Hepatocyte (in vitro differentiated cells): ENCODE results near the gene SNCAIP. TPM values are rescaled to one million over a fixed set of nuclear protein-coding genes. Genes with fewer than 3 reads are reported as not detected.
A peak's percentile ranks its signal among the peaks of the same experiment; 100 is the strongest.

Experiments used
- DNase-seq: peaks from one replicate; pipeline ENCODE4 v3.0.0-alpha.2; 2016; ENCODE audit warnings: low spot score
- H2AFZ ChIP-seq: fragments of 200-600 bp; sonication (generic); 2 replicates; pipeline ENCODE4 v1.6.0; 2016; ENCODE audit warnings: antibody characterized with exemption, mild to moderate bottlenecking
- H3K27ac ChIP-seq: fragments of 200-600 bp; sonication (generic); 2 replicates; pipeline ENCODE4 v1.5.1; 2016; ENCODE audit warnings: mild to moderate bottlenecking
- H3K27me3 ChIP-seq: fragments of 200-600 bp; sonication (generic); 2 replicates; pipeline ENCODE4 v1.6.1; 2016
- H3K36me3 ChIP-seq: fragments of 200-600 bp; sonication (generic); replicated peaks from 2 replicates; pipeline ENCODE4 v1.5.1; 2016; ENCODE audit warnings: low read depth; ENCODE audit not compliant: insufficient read depth
- H3K4me1 ChIP-seq: fragments of 200-600 bp; sonication (generic); 2 replicates; pipeline ENCODE4 v1.5.1; 2016; ENCODE audit warnings: mild to moderate bottlenecking, moderate library complexity; ENCODE audit not compliant: insufficient read depth
- H3K4me2 ChIP-seq: fragments of 200-600 bp; sonication (generic); 2 replicates; pipeline ENCODE4 v1.6.0; 2016
- H3K4me3 ChIP-seq: fragments of 200-600 bp; sonication (generic); 2 replicates; pipeline ENCODE4 v1.5.1; 2016; ENCODE audit warnings: mild to moderate bottlenecking
- H3K79me2 ChIP-seq: fragments of 200-600 bp; sonication (generic); 2 replicates; pipeline ENCODE4 v1.6.0; 2017; ENCODE audit warnings: mild to moderate bottlenecking
- H3K9me2 ChIP-seq: fragments of 200-600 bp; sonication (generic); replicated peaks from 2 replicates; pipeline ENCODE4 v1.6.0; 2017; ENCODE audit warnings: mild to moderate bottlenecking; ENCODE audit not compliant: insufficient read depth
- H3K9me3 ChIP-seq: fragments of 200-600 bp; sonication (generic); 2 replicates; pipeline ENCODE4 v1.5.1; 2016; ENCODE audit warnings: low read depth, mild to moderate bottlenecking
- H4K20me1 ChIP-seq: fragments of 200-600 bp; sonication (generic); 2 replicates; pipeline ENCODE4 v1.6.0; 2016; ENCODE audit warnings: mild to moderate bottlenecking; ENCODE audit not compliant: insufficient read depth, poor library complexity, severe bottlenecking
- EZH2 ChIP-seq: fragments of 200-600 bp; sonication (generic); IDR thresholded peaks from 2 replicates; pipeline ENCODE4 v1.6.1; 2016; ENCODE audit warnings: antibody characterized with exemption, mild to moderate bottlenecking, borderline replicate concordance
- EZH2phosphoT487 ChIP-seq: fragments of 200-600 bp; sonication (generic); IDR thresholded peaks from one replicate; pipeline ENCODE4 v1.6.1; 2018; ENCODE audit warnings: antibody characterized with exemption, mild to moderate bottlenecking, low read depth, moderate library complexity; ENCODE audit not compliant: unreplicated experiment, severe bottlenecking
- WGBS: methylation state at CpG from one replicate; pipeline ENCODE4 v1.1.6; 2016; ENCODE audit warnings: low lambda C conversion rate; ENCODE audit errors: missing lambda C conversion rate; 5-methylcytosine and 5-hydroxymethylcytosine counted together
- polyA plus RNA-seq: library from polyadenylated mRNA; unstranded; fragments of >200 nt; fragmentation: Nextera tagmentation; extraction: Ambion mirVana; gene quantifications from 2 replicates; pipeline ENCODE4 v1.2.1, GENCODE V29; 2016
- total RNA-seq: library from RNA; depleted of rRNA; stranded (reverse); fragments of >200 nt; gene quantifications from 2 replicates; pipeline ENCODE4 v1.2.3, GENCODE V29; 2014
- TF ChIP-seq, protein P1 (sequence below): fragments of 200-600 bp; sonication (generic); IDR thresholded peaks from 2 replicates; pipeline ENCODE4 v1.5.1; 2016; ENCODE audit warnings: antibody characterized with exemption, mild to moderate bottlenecking; ENCODE audit not compliant: poor library complexity

SNCAIP gene
- total and polyA plus RNA-seq, 2 experiments from 2014 or later: 7.1 to 19.1 TPM

DNA sequence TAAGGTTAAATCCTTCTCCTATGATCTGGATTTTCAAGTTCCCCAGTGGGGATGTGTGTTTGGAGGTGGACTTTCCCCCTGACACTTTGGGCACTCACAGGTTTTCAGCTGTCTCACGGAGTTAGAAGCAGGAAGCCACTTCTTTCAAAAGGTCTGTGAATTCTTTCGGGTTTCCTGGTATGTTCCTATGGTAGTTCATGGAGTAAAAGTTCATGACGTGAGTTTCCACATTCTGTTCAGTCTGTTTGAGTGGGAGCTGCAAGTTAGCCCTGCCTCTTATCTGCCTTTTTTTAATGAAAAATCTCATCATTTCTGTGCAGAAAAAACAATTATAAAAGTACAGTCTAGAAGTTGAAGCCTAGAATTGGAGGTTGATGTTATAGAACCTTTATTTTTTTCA is 24.9 kb upstream of the SNCAIP start:
- H3K36me3 ChIP-seq: no peaks in the 10 kb centered on the region
- DNase-seq: no peak
- no peaks in the 10 kb centered on the region for H3K79me2 ChIP-seq
- no peak overlapping the region for H3K4me3 ChIP-seq
- no peaks in the 10 kb centered on the region for H4K20me1 ChIP-seq
- no peaks in the 10 kb centered on the region for H3K27me3 ChIP-seq
- H3K27ac ChIP-seq: no peak overlapping the region
- H2AFZ ChIP-seq: peak overlapping the region; percentile 27
- no peaks in the 10 kb centered on the region for H3K9me3 ChIP-seq
- 66% methylated on average over 3 of the region's 3 CpGs for WGBS
- H3K9me2 ChIP-seq: no peaks in the 10 kb centered on the region
- TF ChIP-seq EZH2phosphoT487 (no peak), EZH2 (no peak)
- TF ChIP-seq, protein P1, sequence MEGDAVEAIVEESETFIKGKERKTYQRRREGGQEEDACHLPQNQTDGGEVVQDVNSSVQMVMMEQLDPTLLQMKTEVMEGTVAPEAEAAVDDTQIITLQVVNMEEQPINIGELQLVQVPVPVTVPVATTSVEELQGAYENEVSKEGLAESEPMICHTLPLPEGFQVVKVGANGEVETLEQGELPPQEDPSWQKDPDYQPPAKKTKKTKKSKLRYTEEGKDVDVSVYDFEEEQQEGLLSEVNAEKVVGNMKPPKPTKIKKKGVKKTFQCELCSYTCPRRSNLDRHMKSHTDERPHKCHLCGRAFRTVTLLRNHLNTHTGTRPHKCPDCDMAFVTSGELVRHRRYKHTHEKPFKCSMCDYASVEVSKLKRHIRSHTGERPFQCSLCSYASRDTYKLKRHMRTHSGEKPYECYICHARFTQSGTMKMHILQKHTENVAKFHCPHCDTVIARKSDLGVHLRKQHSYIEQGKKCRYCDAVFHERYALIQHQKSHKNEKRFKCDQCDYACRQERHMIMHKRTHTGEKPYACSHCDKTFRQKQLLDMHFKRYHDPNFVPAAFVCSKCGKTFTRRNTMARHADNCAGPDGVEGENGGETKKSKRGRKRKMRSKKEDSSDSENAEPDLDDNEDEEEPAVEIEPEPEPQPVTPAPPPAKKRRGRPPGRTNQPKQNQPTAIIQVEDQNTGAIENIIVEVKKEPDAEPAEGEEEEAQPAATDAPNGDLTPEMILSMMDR: no peak
- H3K4me2 ChIP-seq: no peak overlapping the region
- peaks cover 13% of the 10 kb centered on the region for H3K4me1 ChIP-seq

DNA sequence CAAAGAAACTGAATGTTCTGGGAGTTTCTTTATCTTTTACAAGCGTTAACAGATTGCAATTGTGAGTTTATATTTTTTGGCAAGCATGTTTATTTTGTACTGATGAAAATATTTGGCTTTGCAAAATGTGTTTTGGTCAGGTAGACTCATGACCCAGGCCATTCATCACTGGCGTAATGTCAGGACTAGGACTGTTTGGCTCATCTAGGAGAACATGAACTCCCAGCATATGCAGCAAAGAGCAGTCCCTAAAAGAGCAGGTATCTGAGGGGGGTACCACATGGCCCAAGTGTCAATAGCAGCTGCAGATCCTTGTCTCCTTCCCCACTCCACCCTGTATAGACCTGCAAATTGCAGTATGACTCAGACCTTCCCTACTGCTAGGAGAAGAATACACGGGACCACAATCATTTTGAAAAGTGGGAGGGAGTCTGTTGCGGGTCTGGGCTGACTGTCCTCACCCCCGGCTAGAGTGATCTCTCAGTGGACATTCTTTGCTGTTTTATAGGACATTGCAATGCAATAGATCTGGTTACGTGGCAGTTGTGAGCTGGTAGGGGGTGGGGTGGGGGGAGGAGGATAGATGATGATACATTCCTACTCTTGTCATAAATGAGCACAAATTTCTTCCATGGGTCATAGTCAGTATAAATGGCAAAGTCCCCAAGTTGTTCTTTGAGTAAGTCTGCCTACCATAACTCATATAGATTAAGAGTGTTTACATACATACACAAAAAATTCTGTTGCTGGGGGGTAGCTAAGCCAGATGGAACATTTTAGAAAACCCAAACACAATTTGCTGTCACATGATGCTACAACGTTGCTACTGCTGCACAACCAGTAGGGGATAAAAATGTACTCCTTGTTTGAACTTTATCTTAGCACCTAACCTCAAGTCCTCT is 20.8 kb upstream of the SNCAIP start:
- DNase-seq: peak; percentile 26
- 51% methylated on average over 7 of the region's 7 CpGs for WGBS
- Histone ChIP-seq H2AFZ (no peak overlapping the region), H4K20me1 (no peaks in the 10 kb centered on the region), H3K9me2 (no peaks in the 10 kb centered on the region), H3K27ac (no peak overlapping the region), H3K27me3 (no peaks in the 10 kb centered on the region), H3K4me3 (no peak overlapping the region), H3K9me3 (no peaks in the 10 kb centered on the region), H3K79me2 (no peaks in the 10 kb centered on the region), H3K4me1 (peaks cover 14% of the 10 kb centered on the region), H3K4me2 (no peak overlapping the region), H3K36me3 (no peaks in the 10 kb centered on the region)
- no peak for TF ChIP-seq EZH2phosphoT487
- TF ChIP-seq, protein P1: no peak
- no peak for TF ChIP-seq EZH2

DNA sequence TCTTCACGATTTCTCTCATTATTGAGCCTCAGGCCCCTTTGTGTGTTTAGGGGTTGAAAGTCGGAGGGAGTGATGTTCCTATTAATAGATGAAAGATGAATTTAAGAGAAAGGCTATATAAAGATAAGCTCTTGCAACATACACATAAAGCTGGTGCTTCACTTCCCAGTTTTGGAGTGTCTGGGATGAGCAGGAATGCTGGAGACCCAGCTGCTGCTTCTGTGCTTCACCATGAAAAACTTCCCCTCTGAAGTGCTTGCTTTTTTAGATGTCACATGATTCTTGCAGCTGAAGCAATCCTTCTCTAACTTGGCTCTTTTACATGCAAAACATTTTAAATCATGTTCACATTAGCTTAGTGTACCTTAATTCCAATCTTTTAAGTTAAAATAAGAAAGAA is 19.7 kb upstream of the SNCAIP start:
- no peaks in the 10 kb centered on the region for H3K9me2 ChIP-seq
- no peak for DNase-seq
- H2AFZ ChIP-seq: no peak overlapping the region
- no peaks in the 10 kb centered on the region for H4K20me1 ChIP-seq
- no peak overlapping the region for H3K4me3 ChIP-seq
- 46% methylated on average over 2 of the region's 2 CpGs for WGBS
- H3K4me2 ChIP-seq: no peak overlapping the region
- no peaks in the 10 kb centered on the region for H3K79me2 ChIP-seq
- TF ChIP-seq, protein P1: no peak
- no peak for TF ChIP-seq EZH2phosphoT487
- no peak for TF ChIP-seq EZH2
- H3K9me3 ChIP-seq: no peaks in the 10 kb centered on the region
- H3K27ac ChIP-seq: peak overlapping the region; percentile 7
- no peaks in the 10 kb centered on the region for H3K27me3 ChIP-seq
- H3K4me1 ChIP-seq: peaks cover 14% of the 10 kb centered on the region
- H3K36me3 ChIP-seq: no peaks in the 10 kb centered on the region
